Bronchus fibroblast of lung (primary cell): ENCODE data around the gene SLC39A10. TPM values are rescaled to one million over a fixed set of nuclear protein-coding genes. Genes with fewer than 3 reads are reported as not detected.

Source experiments
- total RNA-seq: library from RNA; depleted of rRNA; stranded (reverse); fragments of >200 nt; gene quantifications from 2 replicates; pipeline ENCODE4 v1.2.3, GENCODE V29; 2015

Gene SLC39A10, protein sequence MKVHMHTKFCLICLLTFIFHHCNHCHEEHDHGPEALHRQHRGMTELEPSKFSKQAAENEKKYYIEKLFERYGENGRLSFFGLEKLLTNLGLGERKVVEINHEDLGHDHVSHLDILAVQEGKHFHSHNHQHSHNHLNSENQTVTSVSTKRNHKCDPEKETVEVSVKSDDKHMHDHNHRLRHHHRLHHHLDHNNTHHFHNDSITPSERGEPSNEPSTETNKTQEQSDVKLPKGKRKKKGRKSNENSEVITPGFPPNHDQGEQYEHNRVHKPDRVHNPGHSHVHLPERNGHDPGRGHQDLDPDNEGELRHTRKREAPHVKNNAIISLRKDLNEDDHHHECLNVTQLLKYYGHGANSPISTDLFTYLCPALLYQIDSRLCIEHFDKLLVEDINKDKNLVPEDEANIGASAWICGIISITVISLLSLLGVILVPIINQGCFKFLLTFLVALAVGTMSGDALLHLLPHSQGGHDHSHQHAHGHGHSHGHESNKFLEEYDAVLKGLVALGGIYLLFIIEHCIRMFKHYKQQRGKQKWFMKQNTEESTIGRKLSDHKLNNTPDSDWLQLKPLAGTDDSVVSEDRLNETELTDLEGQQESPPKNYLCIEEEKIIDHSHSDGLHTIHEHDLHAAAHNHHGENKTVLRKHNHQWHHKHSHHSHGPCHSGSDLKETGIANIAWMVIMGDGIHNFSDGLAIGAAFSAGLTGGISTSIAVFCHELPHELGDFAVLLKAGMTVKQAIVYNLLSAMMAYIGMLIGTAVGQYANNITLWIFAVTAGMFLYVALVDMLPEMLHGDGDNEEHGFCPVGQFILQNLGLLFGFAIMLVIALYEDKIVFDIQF
- 41.2 TPM in 2 replicates for total RNA-seq

DNA sequence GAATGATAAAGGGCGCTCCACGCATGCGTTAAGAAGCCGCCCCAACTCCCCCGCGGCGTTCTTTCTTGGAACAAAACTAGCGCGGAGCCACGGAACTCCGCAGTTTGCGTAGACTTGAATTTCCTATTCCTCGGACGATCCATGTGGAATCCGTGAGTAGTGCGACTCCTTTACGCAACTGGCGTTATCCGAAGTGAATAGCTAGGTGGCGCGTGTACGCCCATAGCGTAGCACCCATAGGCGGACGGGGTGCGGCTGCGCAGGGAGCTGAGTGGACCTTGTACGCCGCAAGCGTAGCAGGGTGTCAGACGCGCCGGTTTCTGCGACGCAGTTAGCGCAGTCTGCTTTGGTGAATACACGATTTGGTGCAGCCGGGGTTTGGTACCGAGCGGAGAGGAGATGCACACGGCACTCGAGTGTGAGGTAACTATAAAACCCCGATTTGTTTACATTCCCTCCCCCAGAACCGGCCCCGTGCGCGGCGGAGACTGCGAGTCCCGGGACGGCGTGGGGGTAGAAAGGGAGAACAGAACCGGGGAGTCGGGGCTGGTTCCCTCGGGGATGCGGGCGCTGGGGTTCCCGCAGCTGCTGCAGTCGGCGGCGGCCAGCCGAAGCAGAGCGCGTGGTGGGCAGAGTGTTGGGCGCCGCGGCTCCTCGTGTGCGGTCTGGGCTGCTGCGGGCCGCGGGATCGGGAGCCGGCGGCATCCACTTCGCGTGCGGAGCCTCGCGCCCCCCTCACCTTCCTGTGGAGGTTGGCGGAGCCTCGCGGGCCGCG lies at the start of gene SLC39A10:
SLC39A10 (plus strand) TSS at position 368 of the 775 bp plus-strand sequence. CDS start 22,817 bp downstream, outside the sequence.

